Stimulated activated CD8-positive, alpha-beta memory T cell treated with anti-CD3 and anti-CD28 coated beads, Interleukin-7, amount 100 ng/mL, for 48 hours (primary cell): ENCODE results near the gene PACS1.
"Not testable (repeated sequence)": the region's sequence is repeated elsewhere in the genome, so short reads cannot be mapped to it uniquely, and the experiment has no call there.

ENCODE experiments used
- DNase-seq, 2 donors: peaks; one replicate each; pipeline ENCODE4 v3.0.0-alpha.2; 2020; ENCODE audit warnings: low read depth in 1 of 2; ENCODE audit errors: extremely low read depth in 1 of 2

Gene PACS1

GRCh38 chr11:66242095-66242765, 172.2 kb downstream of the PACS1 start:
- no peak for DNase-seq

- no peak for DNase-seq
Observed at GRCh38 chr11:66243782-66244535, 173.9 kb downstream of the PACS1 start.

- no peak for DNase-seq
Observed at GRCh38 chr11:66247295-66247694, 177.2 kb downstream of the PACS1 start.

GRCh38 chr11:66247801-66248200, 177.7 kb downstream of the PACS1 start:
- no peak for DNase-seq

GRCh38 chr11:66248903-66249302, 178.8 kb downstream of the PACS1 start:
- DNase-seq: no peak

GRCh38 chr11:66251809-66252208, 181.7 kb downstream of the PACS1 start:
- DNase-seq: no peak

- DNase-seq: not testable (repeated sequence)
Observed at GRCh38 chr11:66253081-66253480, 183.0 kb downstream of the PACS1 start.

GRCh38 chr11:66258473-66258893, 188.4 kb downstream of the PACS1 start:
- DNase-seq: no peak

- DNase-seq: no peak
Observed at GRCh38 chr11:66259225-66259624, 189.2 kb downstream of the PACS1 start.

- no peak for DNase-seq
Observed at GRCh38 chr11:66259956-66260355, 189.9 kb downstream of the PACS1 start.

GRCh38 chr11:66261578-66261977, 191.5 kb downstream of the PACS1 start:
- no peak for DNase-seq

GRCh38 chr11:66262191-66262590, 192.1 kb downstream of the PACS1 start:
- DNase-seq: no peak

GRCh38 chr11:66262696-66263095, 192.6 kb downstream of the PACS1 start:
- DNase-seq: no peak

GRCh38 chr11:66263231-66263630, 193.2 kb downstream of the PACS1 start:
- no peak for DNase-seq

- no peak for DNase-seq
Observed at GRCh38 chr11:66263785-66264184, 193.7 kb downstream of the PACS1 start.

GRCh38 chr11:66264383-66264782, 194.3 kb downstream of the PACS1 start:
- no peak for DNase-seq

GRCh38 chr11:66264914-66265313, 194.8 kb downstream of the PACS1 start:
- DNase-seq: peak in 1 of 2 donors; percentile 25

- no peak for DNase-seq
Observed at GRCh38 chr11:66265531-66266377, 195.7 kb downstream of the PACS1 start.

- no peak for DNase-seq
Observed at GRCh38 chr11:66266378-66267038, 196.4 kb downstream of the PACS1 start.

GRCh38 chr11:66267039-66267378, 196.9 kb downstream of the PACS1 start:
- DNase-seq: no peak
